ENCODE data around the gene TCAP. TPM values are rescaled to one million over a fixed set of nuclear protein-coding genes. Genes with fewer than 3 reads are reported as not detected.

The TCAP gene
- total and polyA plus RNA-seq, 2 experiments from 2014 or later: 0.61 to 2.1 TPM

DNA sequence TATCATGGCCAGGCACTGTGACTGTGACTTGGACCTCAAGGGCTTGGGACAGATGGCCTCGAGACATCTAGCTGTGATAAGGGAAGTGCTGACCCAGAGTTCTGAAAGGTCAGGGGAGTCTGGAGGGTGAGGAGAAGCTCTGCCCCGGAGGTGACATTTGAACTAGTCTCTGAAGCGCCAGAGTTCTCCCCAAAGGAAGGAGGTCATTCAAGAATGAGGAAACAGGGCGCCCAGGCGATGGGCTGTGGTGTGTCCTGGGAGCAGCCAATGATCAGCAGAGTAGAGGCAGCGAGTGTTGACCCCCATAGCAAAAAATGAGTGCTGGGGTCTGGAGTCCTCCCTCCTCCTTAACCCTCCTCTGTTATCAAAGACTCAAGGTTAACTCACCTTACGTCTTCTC lies 23.3 kb upstream of the TCAP start:
- H3K9me2 ChIP-seq (ENCODE audit: insufficient read depth): no peaks in the 10 kb centered on the region
- H3K4me1 ChIP-seq (ENCODE audit: insufficient read depth): peaks cover 55% of the 10 kb centered on the region
- Mint-ChIP-seq H3K4me1 (peaks cover 70% of the 10 kb centered on the region), H3K27me3 (ENCODE audit: insufficient read depth, low read depth, poor library complexity) (peaks cover 19% of the 10 kb centered on the region), H3K4me3 (no peak overlapping the region), H3K36me3 (ENCODE audit: low read depth) (no peaks in the 10 kb centered on the region; the same call in 1 of the 3 replicates), H3K27ac (peak overlapping the region; percentile 35; the same call in 1 of the 2 replicates), H3K9me3 (no peaks in the 10 kb centered on the region)
- H3K27me3 ChIP-seq (ENCODE audit: insufficient read depth): no peaks in the 10 kb centered on the region
- DNase-seq (ENCODE audit: low spot score) (no peak), ATAC-seq (no peak)
- H3K4me3 ChIP-seq: no peak overlapping the region
- no peak overlapping the region for H3K27ac ChIP-seq (ENCODE audit: low read depth)
- H4K20me1 ChIP-seq (replicated peaks; ENCODE audit: insufficient read depth): peaks cover 22% of the 10 kb centered on the region
- no peaks in the 10 kb centered on the region for H3K36me3 ChIP-seq (ENCODE audit: insufficient read depth)
- H3K79me2 ChIP-seq (replicated peaks; ENCODE audit: insufficient read depth): peaks cover 77% of the 10 kb centered on the region
- H3F3A ChIP-seq (replicated peaks; ENCODE audit: low read depth): peaks cover 24% of the 10 kb centered on the region; the same call in 1 of the 2 replicates
- H3K4me2 ChIP-seq: no peak overlapping the region
- H2AFZ ChIP-seq: no peak overlapping the region
- TF ChIP-seq POLR2AphosphoS5 (IDR thresholded peaks at IDR 0.05; ENCODE audit: low read depth): no peak
- TF ChIP-seq, protein P1, sequence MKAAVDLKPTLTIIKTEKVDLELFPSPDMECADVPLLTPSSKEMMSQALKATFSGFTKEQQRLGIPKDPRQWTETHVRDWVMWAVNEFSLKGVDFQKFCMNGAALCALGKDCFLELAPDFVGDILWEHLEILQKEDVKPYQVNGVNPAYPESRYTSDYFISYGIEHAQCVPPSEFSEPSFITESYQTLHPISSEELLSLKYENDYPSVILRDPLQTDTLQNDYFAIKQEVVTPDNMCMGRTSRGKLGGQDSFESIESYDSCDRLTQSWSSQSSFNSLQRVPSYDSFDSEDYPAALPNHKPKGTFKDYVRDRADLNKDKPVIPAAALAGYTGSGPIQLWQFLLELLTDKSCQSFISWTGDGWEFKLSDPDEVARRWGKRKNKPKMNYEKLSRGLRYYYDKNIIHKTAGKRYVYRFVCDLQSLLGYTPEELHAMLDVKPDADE (IDR thresholded peaks at IDR 0.05): no peak
- TF ChIP-seq, protein P2, sequence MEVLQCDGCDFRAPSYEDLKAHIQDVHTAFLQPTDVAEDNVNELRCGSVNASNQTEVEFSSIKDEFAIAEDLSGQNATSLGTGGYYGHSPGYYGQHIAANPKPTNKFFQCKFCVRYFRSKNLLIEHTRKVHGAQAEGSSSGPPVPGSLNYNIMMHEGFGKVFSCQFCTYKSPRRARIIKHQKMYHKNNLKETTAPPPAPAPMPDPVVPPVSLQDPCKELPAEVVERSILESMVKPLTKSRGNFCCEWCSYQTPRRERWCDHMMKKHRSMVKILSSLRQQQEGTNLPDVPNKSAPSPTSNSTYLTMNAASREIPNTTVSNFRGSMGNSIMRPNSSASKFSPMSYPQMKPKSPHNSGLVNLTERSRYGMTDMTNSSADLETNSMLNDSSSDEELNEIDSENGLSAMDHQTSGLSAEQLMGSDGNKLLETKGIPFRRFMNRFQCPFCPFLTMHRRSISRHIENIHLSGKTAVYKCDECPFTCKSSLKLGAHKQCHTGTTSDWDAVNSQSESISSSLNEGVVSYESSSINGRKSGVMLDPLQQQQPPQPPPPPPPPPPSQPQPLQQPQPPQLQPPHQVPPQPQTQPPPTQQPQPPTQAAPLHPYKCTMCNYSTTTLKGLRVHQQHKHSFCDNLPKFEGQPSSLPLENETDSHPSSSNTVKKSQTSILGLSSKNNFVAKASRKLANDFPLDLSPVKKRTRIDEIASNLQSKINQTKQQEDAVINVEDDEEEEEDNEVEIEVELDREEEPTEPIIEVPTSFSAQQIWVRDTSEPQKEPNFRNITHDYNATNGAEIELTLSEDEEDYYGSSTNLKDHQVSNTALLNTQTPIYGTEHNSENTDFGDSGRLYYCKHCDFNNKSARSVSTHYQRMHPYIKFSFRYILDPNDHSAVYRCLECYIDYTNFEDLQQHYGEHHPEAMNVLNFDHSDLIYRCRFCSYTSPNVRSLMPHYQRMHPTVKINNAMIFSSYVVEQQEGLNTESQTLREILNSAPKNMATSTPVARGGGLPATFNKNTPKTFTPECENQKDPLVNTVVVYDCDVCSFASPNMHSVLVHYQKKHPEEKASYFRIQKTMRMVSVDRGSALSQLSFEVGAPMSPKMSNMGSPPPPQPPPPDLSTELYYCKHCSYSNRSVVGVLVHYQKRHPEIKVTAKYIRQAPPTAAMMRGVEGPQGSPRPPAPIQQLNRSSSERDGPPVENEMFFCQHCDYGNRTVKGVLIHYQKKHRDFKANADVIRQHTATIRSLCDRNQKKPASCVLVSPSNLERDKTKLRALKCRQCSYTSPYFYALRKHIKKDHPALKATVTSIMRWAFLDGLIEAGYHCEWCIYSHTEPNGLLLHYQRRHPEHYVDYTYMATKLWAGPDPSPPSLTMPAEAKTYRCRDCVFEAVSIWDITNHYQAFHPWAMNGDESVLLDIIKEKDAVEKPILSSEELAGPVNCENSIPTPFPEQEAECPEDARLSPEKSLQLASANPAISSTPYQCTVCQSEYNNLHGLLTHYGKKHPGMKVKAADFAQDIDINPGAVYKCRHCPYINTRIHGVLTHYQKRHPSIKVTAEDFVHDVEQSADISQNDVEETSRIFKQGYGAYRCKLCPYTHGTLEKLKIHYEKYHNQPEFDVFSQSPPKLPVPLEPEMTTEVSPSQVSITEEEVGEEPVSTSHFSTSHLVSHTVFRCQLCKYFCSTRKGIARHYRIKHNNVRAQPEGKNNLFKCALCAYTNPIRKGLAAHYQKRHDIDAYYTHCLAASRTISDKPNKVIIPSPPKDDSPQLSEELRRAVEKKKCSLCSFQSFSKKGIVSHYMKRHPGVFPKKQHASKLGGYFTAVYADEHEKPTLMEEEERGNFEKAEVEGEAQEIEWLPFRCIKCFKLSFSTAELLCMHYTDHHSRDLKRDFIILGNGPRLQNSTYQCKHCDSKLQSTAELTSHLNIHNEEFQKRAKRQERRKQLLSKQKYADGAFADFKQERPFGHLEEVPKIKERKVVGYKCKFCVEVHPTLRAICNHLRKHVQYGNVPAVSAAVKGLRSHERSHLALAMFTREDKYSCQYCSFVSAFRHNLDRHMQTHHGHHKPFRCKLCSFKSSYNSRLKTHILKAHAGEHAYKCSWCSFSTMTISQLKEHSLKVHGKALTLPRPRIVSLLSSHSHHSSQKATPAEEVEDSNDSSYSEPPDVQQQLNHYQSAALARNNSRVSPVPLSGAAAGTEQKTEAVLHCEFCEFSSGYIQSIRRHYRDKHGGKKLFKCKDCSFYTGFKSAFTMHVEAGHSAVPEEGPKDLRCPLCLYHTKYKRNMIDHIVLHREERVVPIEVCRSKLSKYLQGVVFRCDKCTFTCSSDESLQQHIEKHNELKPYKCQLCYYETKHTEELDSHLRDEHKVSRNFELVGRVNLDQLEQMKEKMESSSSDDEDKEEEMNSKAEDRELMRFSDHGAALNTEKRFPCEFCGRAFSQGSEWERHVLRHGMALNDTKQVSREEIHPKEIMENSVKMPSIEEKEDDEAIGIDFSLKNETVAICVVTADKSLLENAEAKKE (CRISPR knock-in tag; IDR thresholded peaks at IDR 0.05): no peak
- no peak for TF ChIP-seq NANOG (IDR thresholded peaks at IDR 0.05; ENCODE audit: borderline replicate concordance)
- TF ChIP-seq, protein P3, sequence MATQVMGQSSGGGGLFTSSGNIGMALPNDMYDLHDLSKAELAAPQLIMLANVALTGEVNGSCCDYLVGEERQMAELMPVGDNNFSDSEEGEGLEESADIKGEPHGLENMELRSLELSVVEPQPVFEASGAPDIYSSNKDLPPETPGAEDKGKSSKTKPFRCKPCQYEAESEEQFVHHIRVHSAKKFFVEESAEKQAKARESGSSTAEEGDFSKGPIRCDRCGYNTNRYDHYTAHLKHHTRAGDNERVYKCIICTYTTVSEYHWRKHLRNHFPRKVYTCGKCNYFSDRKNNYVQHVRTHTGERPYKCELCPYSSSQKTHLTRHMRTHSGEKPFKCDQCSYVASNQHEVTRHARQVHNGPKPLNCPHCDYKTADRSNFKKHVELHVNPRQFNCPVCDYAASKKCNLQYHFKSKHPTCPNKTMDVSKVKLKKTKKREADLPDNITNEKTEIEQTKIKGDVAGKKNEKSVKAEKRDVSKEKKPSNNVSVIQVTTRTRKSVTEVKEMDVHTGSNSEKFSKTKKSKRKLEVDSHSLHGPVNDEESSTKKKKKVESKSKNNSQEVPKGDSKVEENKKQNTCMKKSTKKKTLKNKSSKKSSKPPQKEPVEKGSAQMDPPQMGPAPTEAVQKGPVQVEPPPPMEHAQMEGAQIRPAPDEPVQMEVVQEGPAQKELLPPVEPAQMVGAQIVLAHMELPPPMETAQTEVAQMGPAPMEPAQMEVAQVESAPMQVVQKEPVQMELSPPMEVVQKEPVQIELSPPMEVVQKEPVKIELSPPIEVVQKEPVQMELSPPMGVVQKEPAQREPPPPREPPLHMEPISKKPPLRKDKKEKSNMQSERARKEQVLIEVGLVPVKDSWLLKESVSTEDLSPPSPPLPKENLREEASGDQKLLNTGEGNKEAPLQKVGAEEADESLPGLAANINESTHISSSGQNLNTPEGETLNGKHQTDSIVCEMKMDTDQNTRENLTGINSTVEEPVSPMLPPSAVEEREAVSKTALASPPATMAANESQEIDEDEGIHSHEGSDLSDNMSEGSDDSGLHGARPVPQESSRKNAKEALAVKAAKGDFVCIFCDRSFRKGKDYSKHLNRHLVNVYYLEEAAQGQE (IDR thresholded peaks at IDR 0.05; ENCODE audit: unreplicated experiment): no peak
- TF ChIP-seq, protein P4, sequence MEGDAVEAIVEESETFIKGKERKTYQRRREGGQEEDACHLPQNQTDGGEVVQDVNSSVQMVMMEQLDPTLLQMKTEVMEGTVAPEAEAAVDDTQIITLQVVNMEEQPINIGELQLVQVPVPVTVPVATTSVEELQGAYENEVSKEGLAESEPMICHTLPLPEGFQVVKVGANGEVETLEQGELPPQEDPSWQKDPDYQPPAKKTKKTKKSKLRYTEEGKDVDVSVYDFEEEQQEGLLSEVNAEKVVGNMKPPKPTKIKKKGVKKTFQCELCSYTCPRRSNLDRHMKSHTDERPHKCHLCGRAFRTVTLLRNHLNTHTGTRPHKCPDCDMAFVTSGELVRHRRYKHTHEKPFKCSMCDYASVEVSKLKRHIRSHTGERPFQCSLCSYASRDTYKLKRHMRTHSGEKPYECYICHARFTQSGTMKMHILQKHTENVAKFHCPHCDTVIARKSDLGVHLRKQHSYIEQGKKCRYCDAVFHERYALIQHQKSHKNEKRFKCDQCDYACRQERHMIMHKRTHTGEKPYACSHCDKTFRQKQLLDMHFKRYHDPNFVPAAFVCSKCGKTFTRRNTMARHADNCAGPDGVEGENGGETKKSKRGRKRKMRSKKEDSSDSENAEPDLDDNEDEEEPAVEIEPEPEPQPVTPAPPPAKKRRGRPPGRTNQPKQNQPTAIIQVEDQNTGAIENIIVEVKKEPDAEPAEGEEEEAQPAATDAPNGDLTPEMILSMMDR (conservative IDR thresholded peaks at IDR 0.05; ENCODE audit: low read depth in 2 of 2): no peak
- no peak for TF ChIP-seq ZNF114 (CRISPR knock-in tag; IDR thresholded peaks at IDR 0.05)
- TF ChIP-seq STAT1 (IDR thresholded peaks at IDR 0.05; ENCODE audit: unreplicated experiment): no peak
- no peak for TF ChIP-seq ZNF331 (CRISPR knock-in tag; IDR thresholded peaks at IDR 0.05; ENCODE audit: low read depth)
